Activated B cell treated with CpG ODN at 0.5 μM for 24 hours (primary cell): Measurements from ENCODE around the gene CD300LF. TPM values are rescaled to one million over a fixed set of nuclear protein-coding genes. Genes with fewer than 3 reads are reported as not detected.

Experiments
- ATAC-seq: fragments of 200-7000 bp; cut with Tn5 transposase; one replicate; pipeline ENCODE4 v1.10.0; 2021; ENCODE audit warnings: low read depth, mild to moderate bottlenecking, moderate library complexity
- CTCF ChIA-PET: fragments of 350-600 bp; sonication (Branson Sonifier 250); formaldehyde crosslinking; loops from one replicate; lab custom pipeline; 2021; ENCODE audit warnings: antibody characterized with exemption; lab: Charles Lee
- POLR2A ChIA-PET: fragments of 350-600 bp; sonication (Branson Sonifier 250); formaldehyde crosslinking; loops from one replicate; lab custom pipeline; 2021; ENCODE audit warnings: antibody characterized with exemption; lab: Charles Lee
- DNase-seq: peaks from one replicate; pipeline ENCODE4 v3.0.0; 2022
- H3K27ac Mint-ChIP-seq: one replicate; pipeline ENCODE4 v1.8.0; 2020; ENCODE audit warnings: mixed read lengths
- H3K27me3 Mint-ChIP-seq: one replicate; pipeline ENCODE4 v1.8.0; 2021; ENCODE audit warnings: mixed read lengths
- H3K36me3 Mint-ChIP-seq: one replicate; pipeline ENCODE4 v1.8.0; 2021; ENCODE audit warnings: low read depth, mixed read lengths
- H3K4me1 Mint-ChIP-seq: one replicate; pipeline ENCODE4 v1.8.0; 2021; ENCODE audit warnings: mixed read lengths
- H3K4me3 Mint-ChIP-seq: one replicate; pipeline ENCODE4 v1.8.0; 2020; ENCODE audit warnings: mild to moderate bottlenecking, mixed read lengths
- H3K9me3 Mint-ChIP-seq: one replicate; pipeline ENCODE4 v1.8.0; 2020; ENCODE audit warnings: mixed read lengths
- CTCF ChIP-seq: fragments of 200-600 bp; IDR thresholded peaks from one replicate; pipeline ENCODE4 v1.8.0; 2022; ENCODE audit warnings: antibody characterized with exemption, mild to moderate bottlenecking
- intact Hi-C: fragments of 100-400 bp; cut with micrococcal nuclease; formaldehyde crosslinking; loops from one replicate; pipeline ENCODE4 v1.15.1; 2024
- total RNA-seq: library from RNA; stranded (reverse); gene quantifications from 2 replicates; pipeline ENCODE4 v1.2.3, GENCODE V29; 2022

CD300LF gene
- total RNA-seq, 1 donor from 2014 or later: 0.33 TPM

- POLR2A ChIA-PET: interaction anchor here (1.0 to 6.7 kb wide), 5 partner anchors 8 to 123 kb away, joined by 4 to 76 read pairs (median 22); partner anchors contain the start of genes FDXR, NAT9 and RAB37
- no peaks in the 10 kb centered on the region for H3K27me3 Mint-ChIP-seq
- no peak for TF ChIP-seq CTCF
- no peaks in the 10 kb centered on the region for H3K9me3 Mint-ChIP-seq
- intact Hi-C loops: no loop called here
- peaks cover 12% of the 10 kb centered on the region for H3K36me3 Mint-ChIP-seq
- ATAC-seq (no peak), DNase-seq (no peak)
- H3K4me1 Mint-ChIP-seq: peaks cover 68% of the 10 kb centered on the region
- CTCF ChIA-PET: interaction anchor here (1.2 to 3.8 kb wide), 5 partner anchors 9 to 93 kb away, joined by 4 to 23 read pairs (median 14); partner anchors contain the start of gene RAB37
- no peak overlapping the region for H3K27ac Mint-ChIP-seq
- H3K4me3 Mint-ChIP-seq: peak overlapping the region; percentile 89
Measured at GRCh38 chr17:74750327-74751069, 37.8 kb upstream of the CD300LF start.

- intact Hi-C loops: no loop called here
- no peak for DNase-seq
- no peak for ATAC-seq
Measured at GRCh38 chr17:74750039-74750326, 37.3 kb upstream of the CD300LF start.

GRCh38 chr17:74749279-74750038 is 36.7 kb upstream of the CD300LF start:
- Mint-ChIP-seq H3K4me3 (peak overlapping the region; percentile 89), H3K36me3 (peaks cover 9% of the 10 kb centered on the region), H3K27ac (peak overlapping the region; percentile 53), H3K4me1 (peaks cover 63% of the 10 kb centered on the region), H3K27me3 (no peaks in the 10 kb centered on the region), H3K9me3 (no peaks in the 10 kb centered on the region)
- TF ChIP-seq CTCF: no peak
- CTCF ChIA-PET: interaction anchor here (0.7 to 3.8 kb wide), 9 partner anchors 10 to 116 kb away, joined by 3 to 23 read pairs (median 4); partner anchors contain the start of gene RAB37
- DNase-seq (no peak), ATAC-seq (no peak)
- POLR2A ChIA-PET: interaction anchor here (0.5 to 6.7 kb wide), 13 partner anchors 8 to 235 kb away, joined by 3 to 76 read pairs (median 5); partner anchors contain the start of genes FDXR, NAT9 and RAB37
- intact Hi-C loops: loop anchor here (1.0 kb wide), 2 partner anchors 9 to 21 kb away; no protein-coding TSS in a partner anchor

More at GRCh38 chr17:74750039-74750326, 37.3 kb upstream of the CD300LF start:
- CTCF ChIA-PET: interaction anchor here (1.2 to 3.8 kb wide), 5 partner anchors 9 to 93 kb away, joined by 4 to 23 read pairs (median 14); partner anchors contain the start of gene RAB37
- Mint-ChIP-seq H3K27me3 (no peaks in the 10 kb centered on the region), H3K36me3 (peaks cover 12% of the 10 kb centered on the region), H3K4me1 (peaks cover 63% of the 10 kb centered on the region), H3K9me3 (no peaks in the 10 kb centered on the region), H3K27ac (peak overlapping the region; percentile 53), H3K4me3 (peak overlapping the region; percentile 89)
- POLR2A ChIA-PET: interaction anchor here (1.0 to 6.7 kb wide), 6 partner anchors 9 to 123 kb away, joined by 4 to 76 read pairs (median 14); partner anchors contain the start of genes FDXR, NAT9 and RAB37
- no peak for TF ChIP-seq CTCF

GRCh38 chr17:74748529-74749278 is 36.0 kb upstream of the CD300LF start, which contains the start of gene NHERF1:
NHERF1 (plus strand) TSS chr17:74748628; CDS start chr17:74748847, 219 bp downstream.
- ChIA-PET POLR2A (interaction anchor here (0.5 to 6.7 kb wide), 11 partner anchors 10 to 236 kb away, joined by 3 to 76 read pairs (median 4); partner anchors contain the start of genes FDXR, NAT9 and RAB37), CTCF (interaction anchor here (0.7 to 3.8 kb wide), 9 partner anchors 11 to 117 kb away, joined by 3 to 23 read pairs (median 4); partner anchors contain the start of gene RAB37)
- Mint-ChIP-seq H3K27me3 (no peaks in the 10 kb centered on the region), H3K4me3 (peak within 1 kb of the TSS; percentile 89), H3K36me3 (peaks cover 9% of the 10 kb centered on the region), H3K4me1 (peaks cover 64% of the 10 kb centered on the region), H3K9me3 (no peaks in the 10 kb centered on the region), H3K27ac (peak within 1 kb of the TSS; percentile 72)
- intact Hi-C loops: loop anchor here (1.0 kb wide), 5 partner anchors 10 to 125 kb away; partner anchors contain the start of gene NAT9
- DNase-seq (peak; percentile 97), ATAC-seq (peak; percentile 96)
- TF ChIP-seq CTCF: no peak
